ENCODE results near the gene PRKAA2.

DNA sequence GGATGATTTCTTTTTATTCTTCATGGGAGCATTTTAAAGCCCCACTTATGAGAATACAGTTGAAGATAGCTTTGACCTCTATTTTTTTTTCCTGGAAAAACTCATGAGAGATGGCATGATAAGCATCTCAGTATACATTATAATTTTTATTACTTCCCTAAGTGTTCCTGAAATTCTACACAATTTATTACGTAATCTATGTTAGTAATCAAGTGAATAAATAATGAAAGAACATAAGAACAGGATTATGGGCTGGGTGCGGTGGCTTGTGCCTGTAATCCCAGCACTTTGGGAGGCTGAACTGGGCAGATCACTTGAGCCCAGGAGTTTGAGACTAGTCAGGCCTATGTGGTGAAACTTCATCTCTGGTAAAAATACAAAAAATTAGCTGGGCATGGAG is 13.2 kb upstream of the PRKAA2 start:
- TF ChIP-seq CTCF (IDR thresholded peaks at IDR 0.05; ENCODE audit: insufficient read depth, low read length, poor library complexity, severe bottlenecking), result no peak
- no peak for TF ChIP-seq EZH2phosphoT487 (conservative IDR thresholded peaks at IDR 0.05; ENCODE audit: low read length)

All from SU-DHL-6 (cell line).